ENCODE results near the gene ACTL10.

DNA sequence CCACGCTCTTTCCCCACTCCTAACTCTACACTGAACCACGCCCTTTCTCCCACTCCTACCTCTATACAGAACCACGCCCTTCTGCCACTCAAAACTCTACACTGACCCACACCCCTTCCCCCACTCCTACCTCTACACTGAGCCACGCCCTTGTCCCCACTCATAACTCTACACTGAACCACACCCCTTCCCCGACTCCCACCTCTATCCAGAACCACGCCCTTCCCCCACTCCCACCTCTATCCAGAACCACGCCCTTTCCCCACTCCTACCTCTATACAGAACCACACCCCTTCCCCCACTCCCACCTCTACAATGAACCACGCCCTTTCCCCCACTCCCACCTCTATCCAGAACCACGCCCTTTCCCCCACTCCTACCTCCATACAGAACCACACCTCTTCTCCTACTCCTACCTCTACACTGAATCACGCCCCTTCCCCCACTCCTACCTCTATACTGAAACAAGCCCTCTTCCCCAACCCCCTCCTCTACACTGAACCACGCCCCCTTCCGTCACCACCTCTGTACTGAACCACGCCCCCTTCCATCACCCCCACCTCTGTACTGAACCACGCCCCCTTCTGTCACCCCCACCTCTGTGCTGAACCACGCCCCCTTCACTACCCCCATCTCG lies 43.3 kb downstream of the ACTL10 start:
- TF ChIP-seq, protein P1, sequence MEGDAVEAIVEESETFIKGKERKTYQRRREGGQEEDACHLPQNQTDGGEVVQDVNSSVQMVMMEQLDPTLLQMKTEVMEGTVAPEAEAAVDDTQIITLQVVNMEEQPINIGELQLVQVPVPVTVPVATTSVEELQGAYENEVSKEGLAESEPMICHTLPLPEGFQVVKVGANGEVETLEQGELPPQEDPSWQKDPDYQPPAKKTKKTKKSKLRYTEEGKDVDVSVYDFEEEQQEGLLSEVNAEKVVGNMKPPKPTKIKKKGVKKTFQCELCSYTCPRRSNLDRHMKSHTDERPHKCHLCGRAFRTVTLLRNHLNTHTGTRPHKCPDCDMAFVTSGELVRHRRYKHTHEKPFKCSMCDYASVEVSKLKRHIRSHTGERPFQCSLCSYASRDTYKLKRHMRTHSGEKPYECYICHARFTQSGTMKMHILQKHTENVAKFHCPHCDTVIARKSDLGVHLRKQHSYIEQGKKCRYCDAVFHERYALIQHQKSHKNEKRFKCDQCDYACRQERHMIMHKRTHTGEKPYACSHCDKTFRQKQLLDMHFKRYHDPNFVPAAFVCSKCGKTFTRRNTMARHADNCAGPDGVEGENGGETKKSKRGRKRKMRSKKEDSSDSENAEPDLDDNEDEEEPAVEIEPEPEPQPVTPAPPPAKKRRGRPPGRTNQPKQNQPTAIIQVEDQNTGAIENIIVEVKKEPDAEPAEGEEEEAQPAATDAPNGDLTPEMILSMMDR (IDR thresholded peaks at IDR 0.05; ENCODE audit: low read depth, low read length), result no peak
- no peak for TF ChIP-seq POLR2A (IDR thresholded peaks at IDR 0.05; ENCODE audit: extremely low read depth, insufficient read length)

All from NB4 (cell line).